A549 (cell line): ENCODE results near the gene PIGZ.

Source experiments
- FOSL2 ChIP-seq, 2 experiments: fragments of 450-650 bp in 1 of 2; fragments of >200 bp in 1 of 2; sonication (Bioruptor Twin) in 1 of 2; formaldehyde crosslinking; IDR thresholded peaks; 2 replicates each; pipeline versions ENCODE4 v1.5.0 to v1.6.1; 2016 to 2020; ENCODE audit warnings: mild to moderate bottlenecking in 1 of 2, moderate library complexity in 1 of 2
- JUNB ChIP-seq: fragments of >200 bp; sonication (Bioruptor Twin); formaldehyde crosslinking; IDR thresholded peaks from 2 replicates; pipeline ENCODE4 v1.6.1; 2016
- KDM1A ChIP-seq: fragments of 200-600 bp; sonication (generic); IDR thresholded peaks from 2 replicates; pipeline ENCODE4 v1.6.1; 2016; ENCODE audit warnings: low read depth, mild to moderate bottlenecking
- NPAS2 ChIP-seq: fragments of 250-450 bp; sonication (Bioruptor Pico); IDR thresholded peaks from 2 replicates; pipeline ENCODE4 v1.8.0; 2022; ENCODE audit warnings: mild to moderate bottlenecking, moderate library complexity, borderline replicate concordance
- PBX3 ChIP-seq: IDR thresholded peaks from 2 replicates; pipeline ENCODE4 v1.6.1; 2012
- POLR2A ChIP-seq: IDR thresholded peaks from 2 replicates; pipeline ENCODE4 v1.6.1; 2012; ENCODE audit warnings: mild to moderate bottlenecking, low read length
- RAD21 ChIP-seq, 2 experiments: fragments of >200 bp in 1 of 2; sonication (Bioruptor Twin) in 1 of 2; formaldehyde crosslinking in 1 of 2; IDR thresholded peaks in 1 of 2; conservative IDR thresholded peaks in 1 of 2; 2 replicates in 1 of 2; 3 replicates in 1 of 2; pipeline ENCODE4 v1.6.1; 2012 to 2018; ENCODE audit warnings: inconsistent platforms in 1 of 2
- RNF2 ChIP-seq: fragments of 200-600 bp; sonication (generic); IDR thresholded peaks from 2 replicates; pipeline ENCODE4 v1.6.1; 2016; ENCODE audit warnings: low read depth, mild to moderate bottlenecking, antibody characterized with exemption, moderate library complexity, borderline replicate concordance
- SREBF2 ChIP-seq: fragments of 450-650 bp; IDR thresholded peaks from 2 replicates; pipeline ENCODE4 v1.6.1; 2014; ENCODE audit warnings: mild to moderate bottlenecking, moderate library complexity
- TF ChIP-seq, protein P1 (sequence below): fragments of >200 bp; sonication (Bioruptor Twin); formaldehyde crosslinking; IDR thresholded peaks from 3 replicates; pipeline ENCODE4 v1.5.1; 2016
- TF ChIP-seq, protein P2 (sequence below): IDR thresholded peaks from 2 replicates; pipeline ENCODE4 v1.6.1; 2012
- TF ChIP-seq, protein P3 (sequence below): fragments of 450-650 bp; IDR thresholded peaks from 2 replicates; pipeline ENCODE4 v1.6.1; 2014; ENCODE audit warnings: antibody characterized with exemption

GRCh38 chr3:196947136-196947859 is 21.3 kb downstream of the PIGZ start:
- TF ChIP-seq POLR2A (no peak), PBX3 (no peak), JUNB (no peak), NPAS2 (CRISPR knock-in tag) (no peak), KDM1A (no peak), RAD21 (conservative IDR thresholded peaks at IDR 0.05 in 1 of 2, IDR thresholded peaks at IDR 0.05 in 1 of 2) (no peak), FOSL2 (IDR thresholded peaks at IDR 0.05) (no peak), FOSL2 (CRISPR knock-in tag; IDR thresholded peaks at IDR 0.05) (no peak), SREBF2 (no peak), RNF2 (no peak)
- TF ChIP-seq, protein P1, sequence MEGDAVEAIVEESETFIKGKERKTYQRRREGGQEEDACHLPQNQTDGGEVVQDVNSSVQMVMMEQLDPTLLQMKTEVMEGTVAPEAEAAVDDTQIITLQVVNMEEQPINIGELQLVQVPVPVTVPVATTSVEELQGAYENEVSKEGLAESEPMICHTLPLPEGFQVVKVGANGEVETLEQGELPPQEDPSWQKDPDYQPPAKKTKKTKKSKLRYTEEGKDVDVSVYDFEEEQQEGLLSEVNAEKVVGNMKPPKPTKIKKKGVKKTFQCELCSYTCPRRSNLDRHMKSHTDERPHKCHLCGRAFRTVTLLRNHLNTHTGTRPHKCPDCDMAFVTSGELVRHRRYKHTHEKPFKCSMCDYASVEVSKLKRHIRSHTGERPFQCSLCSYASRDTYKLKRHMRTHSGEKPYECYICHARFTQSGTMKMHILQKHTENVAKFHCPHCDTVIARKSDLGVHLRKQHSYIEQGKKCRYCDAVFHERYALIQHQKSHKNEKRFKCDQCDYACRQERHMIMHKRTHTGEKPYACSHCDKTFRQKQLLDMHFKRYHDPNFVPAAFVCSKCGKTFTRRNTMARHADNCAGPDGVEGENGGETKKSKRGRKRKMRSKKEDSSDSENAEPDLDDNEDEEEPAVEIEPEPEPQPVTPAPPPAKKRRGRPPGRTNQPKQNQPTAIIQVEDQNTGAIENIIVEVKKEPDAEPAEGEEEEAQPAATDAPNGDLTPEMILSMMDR: no peak
- TF ChIP-seq, protein P2, sequence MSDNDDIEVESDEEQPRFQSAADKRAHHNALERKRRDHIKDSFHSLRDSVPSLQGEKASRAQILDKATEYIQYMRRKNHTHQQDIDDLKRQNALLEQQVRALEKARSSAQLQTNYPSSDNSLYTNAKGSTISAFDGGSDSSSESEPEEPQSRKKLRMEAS: no peak
- TF ChIP-seq, protein P3, sequence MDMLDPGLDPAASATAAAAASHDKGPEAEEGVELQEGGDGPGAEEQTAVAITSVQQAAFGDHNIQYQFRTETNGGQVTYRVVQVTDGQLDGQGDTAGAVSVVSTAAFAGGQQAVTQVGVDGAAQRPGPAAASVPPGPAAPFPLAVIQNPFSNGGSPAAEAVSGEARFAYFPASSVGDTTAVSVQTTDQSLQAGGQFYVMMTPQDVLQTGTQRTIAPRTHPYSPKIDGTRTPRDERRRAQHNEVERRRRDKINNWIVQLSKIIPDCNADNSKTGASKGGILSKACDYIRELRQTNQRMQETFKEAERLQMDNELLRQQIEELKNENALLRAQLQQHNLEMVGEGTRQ: no peak
